Activated T-cell treated with anti-CD3 and anti-CD28 coated beads for 24 hours (primary cell): ENCODE results near the gene ALDH1B1.

Source experiments
- DNase-seq: peaks from one replicate; pipeline ENCODE4 v3.0.0-alpha.2; 2020; ENCODE audit warnings: low read depth

The ALDH1B1 gene

GRCh38 chr9:38417003-38417945, 24.8 kb downstream of the ALDH1B1 start:
- DNase-seq: no peak

GRCh38 chr9:38418366-38418765, 25.9 kb downstream of the ALDH1B1 start:
- no peak for DNase-seq

GRCh38 chr9:38419181-38419580, 26.7 kb downstream of the ALDH1B1 start:
- DNase-seq: no peak

- no peak for DNase-seq
Measured at GRCh38 chr9:38421498-38422211, 29.2 kb downstream of the ALDH1B1 start.

GRCh38 chr9:38422555-38423260, 30.2 kb downstream of the ALDH1B1 start:
- DNase-seq: no peak

GRCh38 chr9:38423273-38423972, 30.9 kb downstream of the ALDH1B1 start:
- no peak for DNase-seq

GRCh38 chr9:38423973-38424843, 31.7 kb downstream of the ALDH1B1 start, which contains the start of gene IGFBPL1:
IGFBPL1 (minus strand) TSS chr9:38424454; CDS start chr9:38424424, 30 bp downstream.
- DNase-seq: no peak

- no peak for DNase-seq
Measured at GRCh38 chr9:38424918-38425317, 32.4 kb downstream of the ALDH1B1 start.

- DNase-seq: no peak
Measured at GRCh38 chr9:38428062-38428461, 35.6 kb downstream of the ALDH1B1 start.

- no peak for DNase-seq
Measured at GRCh38 chr9:38431116-38431515, 38.6 kb downstream of the ALDH1B1 start.

GRCh38 chr9:38432922-38433510, 40.5 kb downstream of the ALDH1B1 start:
- no peak for DNase-seq

- DNase-seq: no peak
Measured at GRCh38 chr9:38434365-38434764, 41.9 kb downstream of the ALDH1B1 start.

GRCh38 chr9:38434853-38435252, 42.4 kb downstream of the ALDH1B1 start:
- no peak for DNase-seq

- DNase-seq: no peak
Measured at GRCh38 chr9:38435521-38435920, 43.0 kb downstream of the ALDH1B1 start.

GRCh38 chr9:38436708-38437107, 44.2 kb downstream of the ALDH1B1 start:
- DNase-seq: no peak

- no peak for DNase-seq
Measured at GRCh38 chr9:38437193-38437823, 44.8 kb downstream of the ALDH1B1 start.

- DNase-seq: no peak
Measured at GRCh38 chr9:38439291-38439915, 46.9 kb downstream of the ALDH1B1 start.

- DNase-seq: no peak
Measured at GRCh38 chr9:38439916-38440301, 47.4 kb downstream of the ALDH1B1 start.

- no peak for DNase-seq
Measured at GRCh38 chr9:38440516-38440915, 48.0 kb downstream of the ALDH1B1 start.
